Uterus (tissue), 4 donors: Measurements from ENCODE around the gene ARL6IP5. TPM values are rescaled to one million over a fixed set of nuclear protein-coding genes. Genes with fewer than 3 reads are reported as not detected.

ENCODE experiments used
- DNase-seq, 2 donors: peaks; one replicate each; pipeline ENCODE4 v3.0.0-alpha.2; 2019 to 2020
- H3K27ac ChIP-seq, 2 donors: fragments of 200-600 bp; sonication (generic); 1 replicate in 1 of 2; 2 replicates in 1 of 2; pipeline ENCODE4 v1.5.1; 2016 to 2018
- H3K27me3 ChIP-seq, 2 donors: fragments of 200-600 bp; sonication (generic); one replicate each; pipeline ENCODE4 v1.5.1; 2018 to 2019; ENCODE audit warnings: control low read depth in 1 of 2
- H3K36me3 ChIP-seq, 2 donors: fragments of 200-600 bp; sonication (generic); one replicate each; pipeline ENCODE4 v1.5.1; 2019; ENCODE audit warnings: control low read depth in 1 of 2
- H3K4me1 ChIP-seq, 2 donors: fragments of 200-600 bp; sonication (generic); one replicate each; pipeline ENCODE4 v1.5.1; 2018 to 2019; ENCODE audit warnings: control low read depth in 1 of 2
- H3K4me3 ChIP-seq, 2 donors: fragments of 200-600 bp; sonication (generic); 1 replicate in 1 of 2; 2 replicates in 1 of 2; pipeline ENCODE4 v1.5.1; 2018 to 2019; ENCODE audit warnings: mild to moderate bottlenecking in 1 of 2
- H3K9me3 ChIP-seq, 2 donors: fragments of 200-600 bp; sonication (generic); one replicate each; pipeline ENCODE4 v1.5.1; 2019; ENCODE audit warnings: control low read depth in 1 of 2
- CTCF ChIP-seq, 4 experiments: fragments of 200-600 bp in 2 of 4; fragments of 450-650 bp in 2 of 4; sonication (generic) in 2 of 4; IDR thresholded peaks; one replicate each; pipeline ENCODE4 v1.5.1; 2016 to 2019; ENCODE audit warnings: antibody characterized with exemption in 4 of 4, mild to moderate bottlenecking in 2 of 4, moderate library complexity in 1 of 4
- POLR2A ChIP-seq, 2 donors: fragments of 450-650 bp; IDR thresholded peaks; one replicate each; pipeline ENCODE4 v1.6.1; 2016; ENCODE audit warnings: antibody characterized with exemption in 2 of 2, mild to moderate bottlenecking in 1 of 2, moderate library complexity in 1 of 2
- intact Hi-C: fragments of 100-400 bp; cut with DNase I; formaldehyde crosslinking; loops from one replicate; pipeline ENCODE4 v1.15.1; 2023; ENCODE audit warnings: low total_unique reads
- total RNA-seq, 4 donors: library from RNA; depleted of rRNA in 3 of 4; stranded (reverse); fragments of >200 nt in 3 of 4; gene quantifications; one replicate each; pipeline versions ENCODE4 v1.1.0 to v1.2.4, GENCODE V29; 2014 to 2023
- donor health status: DM: yes; HTN: yes; CAD: no.

ARL6IP5 gene
- total RNA-seq, 4 donors from 2014 or later: 86.8 to 143 (median 120) TPM

- peak overlapping the region; percentile 92 to 93 for H3K27ac ChIP-seq
- no peaks in the 10 kb centered on the region for H3K27me3 ChIP-seq
- intact Hi-C loops: no loop called here
- no peaks in the 10 kb centered on the region for H3K36me3 ChIP-seq
- TF ChIP-seq POLR2A (IDR thresholded peaks at IDR 0.05) (no peak), CTCF (IDR thresholded peaks at IDR 0.05) (no peak)
- peak overlapping the region; percentile 87 to 90 for H3K4me3 ChIP-seq
- peak; percentile 30 to 31 for DNase-seq
- peaks cover 8 to 14% of the 10 kb centered on the region in 2 donors for H3K4me1 ChIP-seq
- H3K9me3 ChIP-seq: no peaks in the 10 kb centered on the region
Measured at GRCh38 chr3:69085168-69085832, 563 bp downstream of the ARL6IP5 start.

- TF ChIP-seq CTCF (IDR thresholded peaks at IDR 0.05) (no peak), POLR2A (IDR thresholded peaks at IDR 0.05) (peak in 1 of 2 donors; percentile 19)
- H3K27me3 ChIP-seq: no peaks in the 10 kb centered on the region
- H3K4me3 ChIP-seq: peak overlapping the region; percentile 87 to 90
- intact Hi-C loops: no loop called here
- peaks cover 8 to 14% of the 10 kb centered on the region in 2 donors for H3K4me1 ChIP-seq
- H3K9me3 ChIP-seq: no peaks in the 10 kb centered on the region
- H3K36me3 ChIP-seq: no peaks in the 10 kb centered on the region
- peak overlapping the region; percentile 92 to 93 for H3K27ac ChIP-seq
- DNase-seq: peak; percentile 83 to 91
Measured at GRCh38 chr3:69085833-69086722, 1.3 kb downstream of the ARL6IP5 start.

GRCh38 chr3:69087030-69087791 is 2.5 kb downstream of the ARL6IP5 start:
- DNase-seq: no peak
- Histone ChIP-seq H3K27ac (peak overlapping the region; percentile 92 to 93), H3K4me3 (peak overlapping the region; percentile 87 to 90), H3K4me1 (peaks cover 8 to 14% of the 10 kb centered on the region in 2 donors), H3K9me3 (no peaks in the 10 kb centered on the region), H3K27me3 (no peaks in the 10 kb centered on the region), H3K36me3 (no peaks in the 10 kb centered on the region)
- TF ChIP-seq CTCF (IDR thresholded peaks at IDR 0.05) (no peak), POLR2A (IDR thresholded peaks at IDR 0.05) (no peak)
- intact Hi-C loops: no loop called here

DNA sequence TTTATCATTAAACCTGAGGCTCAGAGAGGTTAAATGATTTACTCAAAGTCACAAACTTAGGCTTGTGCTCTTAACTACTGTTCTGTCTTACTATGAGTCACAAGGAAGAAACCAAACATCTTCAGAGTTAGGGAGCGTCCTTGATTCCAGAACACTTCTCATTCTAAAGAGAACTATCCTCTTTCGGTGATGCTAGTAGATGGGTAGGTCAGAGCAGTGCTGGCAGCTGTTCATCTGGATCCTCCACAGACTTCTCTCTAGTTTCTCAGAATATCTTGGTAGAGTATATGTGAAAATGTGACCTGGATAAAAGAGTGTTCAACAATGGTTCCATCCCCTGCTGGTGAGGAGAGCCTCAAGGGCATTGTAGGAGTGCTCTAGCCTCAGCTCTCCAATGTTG is 3.3 kb downstream of the ARL6IP5 start:
- Histone ChIP-seq H3K4me3 (peak overlapping the region in 1 of 2 donors; percentile 5), H3K9me3 (no peaks in the 10 kb centered on the region), H3K27me3 (no peaks in the 10 kb centered on the region), H3K4me1 (peaks cover 8 to 16% of the 10 kb centered on the region in 2 donors), H3K27ac (peak overlapping the region; percentile 92 to 93), H3K36me3 (no peaks in the 10 kb centered on the region)
- intact Hi-C loops: no loop called here
- TF ChIP-seq CTCF (IDR thresholded peaks at IDR 0.05) (no peak), POLR2A (IDR thresholded peaks at IDR 0.05) (no peak)
- DNase-seq: no peak
